HG03354 (cell line): ENCODE measurements around the gene TSPAN7.
A peak's percentile ranks its signal among the peaks of the same experiment; 100 is the strongest.

Experiments used
- ATAC-seq: cut with Tn5 transposase; IDR thresholded peaks from one replicate; pipeline ENCODE4 v1.9.1; 2021; ENCODE audit warnings: mild to moderate bottlenecking; ENCODE audit not compliant: unreplicated experiment, poor library complexity, severe bottlenecking

TSPAN7 gene

DNA sequence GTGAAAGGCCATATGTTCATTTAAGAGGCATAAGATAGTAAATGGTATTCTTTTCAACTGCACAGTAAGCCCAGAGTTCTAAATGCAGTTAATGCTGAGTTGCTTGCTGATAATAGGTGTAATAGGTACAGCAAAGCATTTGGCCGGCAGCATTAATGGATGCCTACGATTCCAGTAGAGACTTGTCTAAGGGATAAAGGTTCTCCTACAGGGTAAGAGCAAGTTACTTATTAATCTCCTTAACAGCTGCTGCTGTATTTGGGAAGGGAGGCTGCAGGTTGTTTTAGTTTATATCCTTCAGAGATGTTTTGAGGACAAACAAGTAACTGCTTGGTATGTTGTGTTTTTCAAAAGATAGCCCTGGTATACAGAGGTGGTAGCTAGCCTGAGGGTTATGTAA is 16.8 kb downstream of the TSPAN7 start:
- no peak for ATAC-seq

- no peak for ATAC-seq
Observed at GRCh38 chrX:38583181-38583580, 21.8 kb downstream of the TSPAN7 start.

- ATAC-seq, result no peak
Observed at GRCh38 chrX:38594434-38594833, 33.1 kb downstream of the TSPAN7 start.

DNA sequence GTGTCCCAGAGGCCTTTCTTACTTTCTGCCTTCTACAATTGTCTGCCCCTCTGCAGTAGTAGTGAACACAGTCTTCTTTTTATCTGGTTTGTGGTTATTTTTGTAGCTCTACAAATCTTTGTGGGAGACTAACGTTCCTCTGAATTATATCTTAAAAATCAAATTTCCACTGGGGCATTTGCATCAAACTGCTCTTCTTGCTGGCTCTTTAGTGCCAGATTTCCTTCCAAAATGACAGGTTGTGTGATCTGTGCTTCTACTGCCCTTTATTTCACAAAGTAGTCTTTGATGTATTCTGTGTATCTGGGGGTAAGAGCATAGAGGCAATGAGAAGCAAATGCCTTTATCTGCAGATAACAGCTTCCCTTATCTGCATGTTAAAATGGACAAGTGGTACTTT is 34.5 kb downstream of the TSPAN7 start:
- ATAC-seq, result no peak

DNA sequence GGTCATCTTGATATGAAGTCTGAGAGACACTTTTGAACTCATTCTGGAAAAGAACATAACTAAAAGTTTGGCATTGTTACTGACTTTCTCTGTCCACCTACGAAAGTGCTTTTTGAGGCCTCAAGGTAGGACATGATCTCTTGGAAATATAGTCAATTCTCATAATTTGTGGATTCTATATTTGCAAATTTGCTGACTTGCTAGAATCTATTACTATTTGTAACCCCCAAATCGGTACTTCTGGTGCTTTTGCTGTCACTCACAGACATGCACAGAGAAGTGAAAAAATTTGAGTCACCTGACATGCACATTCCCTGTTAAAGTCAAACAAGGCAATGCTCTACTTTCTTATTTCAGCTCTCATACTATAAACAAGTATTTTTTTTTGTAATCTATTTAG is 35.6 kb downstream of the TSPAN7 start:
- no peak for ATAC-seq

- no peak for ATAC-seq
Observed at GRCh38 chrX:38599796-38600755, 38.7 kb downstream of the TSPAN7 start.

DNA sequence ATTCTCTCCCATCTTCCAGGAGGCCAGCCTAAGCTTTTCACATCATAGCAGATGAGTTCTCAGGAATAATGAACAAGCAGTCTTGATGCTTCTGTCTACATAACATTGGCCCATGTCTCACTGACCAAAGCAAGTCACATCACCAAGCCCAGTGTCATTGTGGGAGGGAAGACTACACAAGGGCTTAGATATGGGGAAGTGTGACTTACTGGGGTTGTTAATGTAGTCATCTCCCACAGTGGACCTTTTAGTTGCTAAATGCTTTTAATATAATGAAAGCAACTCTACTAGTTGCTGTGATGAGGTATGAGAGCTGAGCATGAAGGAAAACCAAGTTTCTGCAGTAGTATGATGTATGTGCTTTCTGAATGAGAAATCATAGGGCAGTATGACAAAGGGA is 40.5 kb downstream of the TSPAN7 start:
- ATAC-seq, result no peak

DNA sequence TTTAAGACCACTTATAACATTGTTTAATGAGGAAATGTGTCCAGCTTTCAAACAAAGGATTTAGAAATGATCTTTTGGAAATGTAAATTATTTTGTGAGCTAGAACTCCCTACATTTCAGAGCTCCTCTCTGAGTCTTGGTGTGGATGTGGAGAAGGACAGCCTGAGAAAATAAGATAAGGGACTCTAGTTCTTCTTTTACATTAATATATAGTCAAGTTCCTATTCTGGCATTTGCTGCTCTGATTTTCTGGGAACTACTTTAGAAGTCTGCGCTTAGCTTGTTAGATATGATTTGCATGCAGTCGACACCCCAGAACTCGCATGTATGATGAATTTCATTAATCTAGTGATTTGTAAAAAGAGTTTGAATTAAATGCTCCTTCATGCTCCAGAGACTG is 45.5 kb downstream of the TSPAN7 start:
- no peak for ATAC-seq

- no peak for ATAC-seq
Observed at GRCh38 chrX:38607976-38608375, 46.6 kb downstream of the TSPAN7 start.

DNA sequence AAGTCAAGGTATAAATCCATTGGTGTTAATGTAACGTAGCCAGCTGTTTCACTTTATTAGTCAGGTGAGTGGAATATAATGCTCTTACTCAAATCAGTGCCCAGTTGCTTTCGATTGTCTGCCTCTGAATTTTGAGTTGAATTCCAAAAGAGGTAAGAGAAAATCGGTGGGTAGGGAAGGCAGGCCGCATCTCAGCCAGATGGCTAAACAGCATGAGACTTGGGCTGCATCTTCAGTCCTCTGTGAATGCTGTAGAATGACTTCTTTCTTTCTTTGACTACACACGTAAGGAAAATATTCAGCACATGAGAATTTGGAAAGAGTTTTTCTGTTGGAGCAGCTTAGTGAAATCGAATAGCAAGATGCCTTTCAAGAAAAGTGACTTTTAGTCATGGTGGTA is 49.5 kb downstream of the TSPAN7 start:
- ATAC-seq, result no peak

- ATAC-seq, result no peak
Observed at GRCh38 chrX:38612281-38612680, 50.9 kb downstream of the TSPAN7 start.

GRCh38 chrX:38614485-38614884 is 53.1 kb downstream of the TSPAN7 start:
- no peak for ATAC-seq

GRCh38 chrX:38616904-38617303 is 55.6 kb downstream of the TSPAN7 start:
- ATAC-seq, result no peak

DNA sequence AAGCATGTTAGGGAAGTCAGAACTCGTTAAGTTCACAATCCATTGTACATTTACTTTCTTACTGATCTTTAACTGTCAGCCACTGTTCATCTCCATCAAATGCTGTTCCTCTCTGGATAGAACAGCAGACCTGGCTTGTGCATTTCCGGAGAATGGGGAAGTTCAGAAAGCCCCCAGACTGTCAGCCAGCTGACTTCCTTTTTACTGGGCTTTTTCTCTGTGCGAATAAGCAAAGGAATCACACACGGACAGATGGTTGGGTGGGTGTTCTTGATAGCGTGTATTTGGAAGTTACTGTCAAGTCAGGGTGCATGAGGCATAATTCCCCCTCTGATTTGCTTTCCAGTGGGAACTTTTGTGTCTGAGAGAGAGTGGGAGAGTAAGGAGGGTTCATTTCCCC is 56.8 kb downstream of the TSPAN7 start:
- no peak for ATAC-seq

GRCh38 chrX:38620623-38621022 is 59.3 kb downstream of the TSPAN7 start:
- no peak for ATAC-seq

- ATAC-seq, result no peak
Observed at GRCh38 chrX:38626296-38626695, 65.0 kb downstream of the TSPAN7 start.

DNA sequence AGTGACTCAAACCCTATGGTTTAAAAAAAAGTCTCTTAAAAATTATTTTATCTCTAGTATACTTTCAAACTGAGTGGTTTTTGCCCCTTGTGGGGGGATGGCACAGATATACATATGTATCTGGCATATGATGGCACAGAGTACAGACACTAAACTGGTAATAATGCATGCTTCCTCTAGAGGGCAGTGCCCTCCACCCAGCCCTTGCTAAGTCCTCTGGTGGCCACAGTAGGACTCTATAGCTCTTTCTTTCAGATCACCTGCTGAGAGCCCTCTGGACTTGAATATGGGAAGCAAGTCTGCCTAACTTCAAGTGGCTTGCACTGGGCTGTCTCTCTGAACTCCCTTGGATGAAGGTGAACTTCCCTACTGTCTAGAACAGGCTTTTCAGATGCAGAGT is 66.3 kb downstream of the TSPAN7 start:
- peak; percentile 93 for ATAC-seq

GRCh38 chrX:38628587-38628986 is 67.2 kb downstream of the TSPAN7 start:
- no peak for ATAC-seq

- no peak for ATAC-seq
Observed at GRCh38 chrX:38632516-38632915, 71.2 kb downstream of the TSPAN7 start.

- no peak for ATAC-seq
Observed at GRCh38 chrX:38634665-38635064, 73.3 kb downstream of the TSPAN7 start.

DNA sequence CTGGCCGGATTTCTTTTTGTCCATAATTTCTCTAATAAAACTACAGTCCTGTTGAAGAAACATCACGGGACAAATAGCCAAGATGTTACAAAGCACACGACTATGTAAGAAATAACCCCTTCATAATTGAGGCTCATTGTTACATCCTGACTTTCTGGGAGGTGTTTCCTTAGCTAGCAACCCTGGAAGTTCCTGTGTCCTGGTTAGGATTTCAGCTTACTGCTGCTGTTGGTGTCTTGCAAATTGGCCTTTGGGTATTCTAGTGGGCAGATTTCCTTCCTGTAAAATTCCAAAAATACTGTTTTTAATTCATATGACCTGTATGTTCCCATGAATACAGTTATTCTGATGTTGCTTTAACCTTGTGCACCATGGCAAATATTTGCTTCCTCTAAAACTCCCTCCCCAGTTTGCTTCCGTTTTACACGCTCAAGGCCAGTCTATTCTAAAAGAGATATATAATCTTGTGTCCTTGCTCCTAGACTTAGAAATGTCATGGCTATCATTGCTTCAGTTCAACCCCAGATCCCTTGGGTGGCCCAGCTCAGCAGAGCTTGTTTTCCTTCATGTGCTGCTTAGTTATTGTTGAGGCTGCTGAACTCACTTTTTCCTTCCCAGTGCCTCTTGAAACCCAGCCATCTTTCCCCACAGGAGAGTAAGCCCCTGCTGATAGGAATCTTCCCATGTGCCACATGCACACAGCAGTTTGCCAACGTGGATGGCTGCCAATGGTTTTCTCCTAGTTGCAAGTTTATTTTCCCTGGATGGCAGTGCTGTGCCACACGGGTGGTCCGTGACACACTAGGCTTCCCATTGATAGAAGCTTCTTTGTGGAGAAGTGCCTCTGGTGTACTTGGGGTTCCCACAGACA is 75.8 kb downstream of the TSPAN7 start:
- ATAC-seq, result no peak
